KMS-11 (cell line): ENCODE results near the gene ZNF621.

Source experiments
- H2AFZ ChIP-seq: fragments of 200-600 bp; sonication (generic); 2 replicates; pipeline ENCODE4 v1.6.1; 2016; ENCODE audit warnings: antibody characterized with exemption, mixed run types, low read depth
- H3K27ac ChIP-seq: fragments of 200-600 bp; sonication (generic); 2 replicates; pipeline ENCODE4 v1.6.1; 2016; ENCODE audit warnings: mild to moderate bottlenecking, mixed run types
- H3K27me3 ChIP-seq: fragments of 200-600 bp; sonication (generic); 2 replicates; pipeline ENCODE4 v1.6.1; 2017; ENCODE audit warnings: mild to moderate bottlenecking, low read depth, mixed run types, moderate library complexity; ENCODE audit not compliant: insufficient read depth
- H3K36me3 ChIP-seq: fragments of 200-600 bp; sonication (generic); 2 replicates; pipeline ENCODE4 v1.6.1; 2017; ENCODE audit warnings: mild to moderate bottlenecking, mixed run types; ENCODE audit not compliant: insufficient read depth
- H3K4me1 ChIP-seq: fragments of 200-600 bp; sonication (generic); 2 replicates; pipeline ENCODE4 v1.6.1; 2016; ENCODE audit warnings: mild to moderate bottlenecking, low read depth, mixed run types; ENCODE audit not compliant: poor library complexity, severe bottlenecking
- H3K4me2 ChIP-seq: fragments of 200-600 bp; sonication (generic); 2 replicates; pipeline ENCODE4 v1.7.0; 2016; ENCODE audit warnings: mild to moderate bottlenecking, mixed run types
- H3K4me3 ChIP-seq: fragments of 200-600 bp; sonication (generic); IDR thresholded peaks from 2 replicates; pipeline ENCODE4 v1.6.1; 2017; ENCODE audit warnings: low read depth, low read length, mixed read lengths; ENCODE audit not compliant: insufficient read depth
- H3K79me2 ChIP-seq: fragments of 200-600 bp; sonication (generic); 2 replicates; pipeline ENCODE4 v1.6.1; 2016; ENCODE audit warnings: low read depth, mixed run types; ENCODE audit not compliant: insufficient read depth
- H3K9ac ChIP-seq: fragments of 200-600 bp; sonication (generic); 2 replicates; pipeline ENCODE4 v1.6.1; 2016; ENCODE audit warnings: mild to moderate bottlenecking, mixed run types
- H4K20me1 ChIP-seq: fragments of 200-600 bp; sonication (generic); 2 replicates; pipeline ENCODE4 v1.6.1; 2016; ENCODE audit warnings: mild to moderate bottlenecking, mixed run types; ENCODE audit not compliant: insufficient read depth
- CTCF ChIP-seq: fragments of 200-600 bp; sonication (generic); conservative IDR thresholded peaks from 2 replicates; pipeline ENCODE4 v1.6.1; 2017; ENCODE audit warnings: low read depth, mild to moderate bottlenecking, antibody characterized with exemption, low read length, moderate library complexity, mixed read lengths

ZNF621 gene

GRCh38 chr3:40523781-40524180, 979 bp upstream of the ZNF621 start:
- Histone ChIP-seq H3K4me2 (peak overlapping the region; percentile 31; the same call in 1 of the 2 replicates), H3K79me2 (no peaks in the 10 kb centered on the region), H4K20me1 (no peaks in the 10 kb centered on the region), H3K4me1 (no peaks in the 10 kb centered on the region), H3K27ac (peak overlapping the region; percentile 38; the same call in 1 of the 2 replicates), H2AFZ (peak overlapping the region; percentile 93; the same call in 1 of the 2 replicates), H3K36me3 (no peaks in the 10 kb centered on the region), H3K27me3 (no peaks in the 10 kb centered on the region), H3K9ac (peak overlapping the region; percentile 80; the same call in 1 of the 2 replicates), H3K4me3 (no peak overlapping the region)
- TF ChIP-seq CTCF, result no peak

- Histone ChIP-seq H3K27me3 (no peaks in the 10 kb centered on the region), H3K79me2 (no peaks in the 10 kb centered on the region), H2AFZ (peak overlapping the region; percentile 93; the same call in 1 of the 2 replicates), H3K36me3 (no peaks in the 10 kb centered on the region), H3K27ac (peak overlapping the region; percentile 38), H4K20me1 (no peaks in the 10 kb centered on the region), H3K4me1 (no peaks in the 10 kb centered on the region), H3K4me2 (peak overlapping the region; percentile 31; the same call in 1 of the 2 replicates), H3K9ac (peak overlapping the region; percentile 80), H3K4me3 (no peak overlapping the region)
- TF ChIP-seq CTCF, result no peak
These were observed 565 bp upstream of the ZNF621 start for GRCh38 chr3:40524222-40524567.

GRCh38 chr3:40528426-40528825, 3.7 kb downstream of the ZNF621 start:
- Histone ChIP-seq H3K36me3 (no peaks in the 10 kb centered on the region; the same call in 1 of the 2 replicates), H3K4me1 (no peaks in the 10 kb centered on the region), H3K4me2 (no peak overlapping the region), H3K4me3 (no peak overlapping the region), H2AFZ (no peak overlapping the region), H3K27me3 (no peaks in the 10 kb centered on the region), H3K9ac (no peak overlapping the region), H4K20me1 (no peaks in the 10 kb centered on the region), H3K27ac (no peak overlapping the region), H3K79me2 (no peaks in the 10 kb centered on the region)
- no peak for TF ChIP-seq CTCF

GRCh38 chr3:40532252-40532651, 7.5 kb downstream of the ZNF621 start:
- H4K20me1 ChIP-seq, result no peaks in the 10 kb centered on the region

More at GRCh38 chr3:40532252-40532651, 7.5 kb downstream of the ZNF621 start:
- Histone ChIP-seq H3K4me3 (no peak overlapping the region), H3K27me3 (no peaks in the 10 kb centered on the region), H3K4me1 (no peaks in the 10 kb centered on the region), H2AFZ (no peak overlapping the region), H3K9ac (no peak overlapping the region), H3K36me3 (no peaks in the 10 kb centered on the region; the same call in 1 of the 2 replicates), H3K27ac (no peak overlapping the region), H3K4me2 (no peak overlapping the region), H3K79me2 (no peaks in the 10 kb centered on the region)
- TF ChIP-seq CTCF, result no peak
